LNCaP clone FGC (cell line): Measurements from ENCODE around the gene C20orf173.
"Not testable (repeated sequence)": the region's sequence is repeated elsewhere in the genome, so short reads cannot be mapped to it uniquely, and the experiment has no call there.

Source experiments
- DNase-seq: peaks from one replicate; pipeline ENCODE4 v3.0.0-alpha.2; 2011; ENCODE audit warnings: low read depth
- H3K4me3 ChIP-seq: 2 replicates; pipeline ENCODE4 v1.5.1; 2011; ENCODE audit warnings: mild to moderate bottlenecking, low read depth, low read length, control low read depth
- TF ChIP-seq, protein P1 (sequence below): IDR thresholded peaks from 2 replicates; pipeline ENCODE4 v1.5.1; 2012; ENCODE audit warnings: mild to moderate bottlenecking; ENCODE audit not compliant: control insufficient read depth, insufficient read depth; ENCODE audit errors: extremely low read depth

C20orf173 gene

DNA sequence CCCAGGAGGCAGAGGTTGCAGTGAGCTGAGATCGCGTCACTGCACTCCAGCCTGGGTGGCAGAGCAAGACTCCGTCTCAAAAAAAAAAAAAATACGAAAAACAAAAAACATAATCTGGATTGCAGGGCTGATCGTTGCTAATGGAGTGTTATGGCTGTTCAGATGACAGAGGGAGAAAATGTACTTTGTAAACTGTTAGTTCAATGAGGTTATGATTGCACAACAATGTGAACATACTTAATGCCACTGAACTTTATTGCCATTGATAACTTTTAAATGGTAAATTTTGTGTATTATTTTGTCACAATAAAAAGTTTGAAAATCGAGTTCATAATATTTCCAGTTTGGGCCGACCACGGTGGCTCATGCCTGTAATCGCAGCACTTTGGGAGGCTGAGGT is 10.5 kb downstream of the C20orf173 start:
- H3K4me3 ChIP-seq, result no peak overlapping the region
- TF ChIP-seq, protein P1, sequence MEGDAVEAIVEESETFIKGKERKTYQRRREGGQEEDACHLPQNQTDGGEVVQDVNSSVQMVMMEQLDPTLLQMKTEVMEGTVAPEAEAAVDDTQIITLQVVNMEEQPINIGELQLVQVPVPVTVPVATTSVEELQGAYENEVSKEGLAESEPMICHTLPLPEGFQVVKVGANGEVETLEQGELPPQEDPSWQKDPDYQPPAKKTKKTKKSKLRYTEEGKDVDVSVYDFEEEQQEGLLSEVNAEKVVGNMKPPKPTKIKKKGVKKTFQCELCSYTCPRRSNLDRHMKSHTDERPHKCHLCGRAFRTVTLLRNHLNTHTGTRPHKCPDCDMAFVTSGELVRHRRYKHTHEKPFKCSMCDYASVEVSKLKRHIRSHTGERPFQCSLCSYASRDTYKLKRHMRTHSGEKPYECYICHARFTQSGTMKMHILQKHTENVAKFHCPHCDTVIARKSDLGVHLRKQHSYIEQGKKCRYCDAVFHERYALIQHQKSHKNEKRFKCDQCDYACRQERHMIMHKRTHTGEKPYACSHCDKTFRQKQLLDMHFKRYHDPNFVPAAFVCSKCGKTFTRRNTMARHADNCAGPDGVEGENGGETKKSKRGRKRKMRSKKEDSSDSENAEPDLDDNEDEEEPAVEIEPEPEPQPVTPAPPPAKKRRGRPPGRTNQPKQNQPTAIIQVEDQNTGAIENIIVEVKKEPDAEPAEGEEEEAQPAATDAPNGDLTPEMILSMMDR, result no peak

DNA sequence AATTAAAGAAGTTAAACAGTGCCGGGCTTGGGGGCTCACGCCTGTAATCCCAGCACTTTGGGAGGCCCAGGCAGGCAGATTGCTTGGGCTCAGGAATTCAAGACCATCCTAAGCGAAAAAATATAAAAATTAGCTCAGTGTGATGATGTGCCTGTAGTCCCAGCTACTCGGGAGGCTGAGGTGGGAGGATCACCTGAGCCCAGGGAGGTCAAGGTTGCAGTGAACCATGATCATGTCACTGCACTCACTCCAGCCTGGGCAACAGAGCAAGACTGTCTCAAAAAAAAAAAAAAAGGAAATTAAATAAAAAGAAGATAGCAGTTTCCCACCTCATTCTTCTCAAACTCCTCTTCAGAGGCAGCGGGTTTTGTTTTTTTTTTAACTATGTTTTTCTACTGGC is 11.7 kb downstream of the C20orf173 start:
- not testable (repeated sequence) for DNase-seq, H3K4me3 ChIP-seq

More for the DNA sequence above, 10.5 kb downstream of the C20orf173 start:
- DNase-seq, result no peak

DNA sequence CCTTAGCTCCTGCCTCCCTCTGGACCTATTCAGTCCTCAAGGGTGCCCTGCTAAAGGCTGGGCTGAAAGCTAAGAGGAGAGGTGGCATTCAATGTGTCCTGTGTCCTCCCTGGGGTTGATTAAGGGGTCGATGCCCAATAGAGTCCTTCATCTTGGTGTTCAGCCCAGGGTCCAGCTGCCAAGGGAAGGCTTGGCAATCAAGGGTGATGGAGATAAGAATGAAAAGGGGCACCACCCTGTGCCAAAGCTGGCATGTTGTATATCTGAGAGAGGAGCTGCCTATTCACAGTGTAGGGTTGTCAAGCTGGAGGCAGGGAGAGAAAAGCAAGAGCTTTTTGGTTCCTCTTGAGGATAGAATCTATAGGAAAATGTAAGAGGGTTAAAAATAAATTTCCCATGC is 12.3 kb downstream of the C20orf173 start:
- no peak overlapping the region for H3K4me3 ChIP-seq
- DNase-seq, result no peak
- TF ChIP-seq, protein P1, result no peak

DNA sequence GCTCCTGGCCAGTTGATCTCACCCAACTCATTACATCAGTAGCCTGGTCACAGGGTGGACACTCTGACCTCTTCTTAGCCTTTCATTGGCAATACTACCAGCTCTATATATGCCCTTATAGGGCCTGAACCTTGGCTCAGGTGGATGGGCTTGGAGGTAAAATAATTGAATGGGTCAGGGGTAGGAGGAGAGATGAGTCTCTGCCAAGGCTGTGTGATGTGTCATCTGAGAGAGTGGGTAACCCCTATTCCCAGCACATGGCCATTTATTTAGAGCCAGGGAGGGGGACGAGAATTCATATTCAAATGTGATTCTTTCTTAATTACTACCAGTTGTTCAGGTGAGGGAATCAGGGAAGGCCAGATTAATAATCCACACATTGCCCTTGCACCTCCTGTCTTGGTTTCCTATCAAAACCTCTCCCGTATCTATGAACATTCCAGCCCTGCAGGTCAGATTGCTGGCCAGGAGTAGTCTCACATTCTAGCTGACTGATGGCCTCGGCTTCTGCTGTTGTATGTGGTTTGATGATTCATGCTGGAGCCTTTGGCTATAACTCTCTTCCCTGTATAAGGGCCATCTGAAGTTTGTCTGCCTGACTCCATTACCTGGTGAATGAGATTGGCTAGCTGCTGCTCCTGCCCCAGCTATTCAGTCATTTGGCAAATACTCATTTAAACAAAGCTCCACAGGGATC is 13.4 kb downstream of the C20orf173 start:
- DNase-seq, result no peak
- H3K4me3 ChIP-seq, result no peak overlapping the region
- TF ChIP-seq, protein P1, result no peak

DNA sequence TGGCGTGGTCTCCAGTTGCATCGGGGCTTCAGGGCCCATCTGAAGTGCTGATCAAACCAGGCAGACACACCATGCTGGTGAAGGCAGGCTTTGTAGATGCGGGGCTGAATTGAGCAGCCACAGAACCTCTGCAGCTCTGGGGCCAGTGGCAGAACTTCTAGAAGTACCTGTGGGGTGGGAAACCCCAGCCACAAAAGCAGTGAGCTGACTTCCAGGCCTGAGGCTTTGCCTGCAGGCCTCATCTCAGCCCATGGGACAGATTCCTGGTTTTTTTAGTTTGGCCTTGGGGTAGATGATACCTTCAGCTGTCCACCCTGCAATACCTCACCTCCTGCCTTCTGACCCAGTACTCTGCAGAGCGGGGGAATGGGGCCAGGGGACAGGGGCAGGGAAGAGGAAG is 14.1 kb downstream of the C20orf173 start:
- TF ChIP-seq, protein P1, result no peak
- no peak for DNase-seq
- H3K4me3 ChIP-seq, result no peak overlapping the region

DNA sequence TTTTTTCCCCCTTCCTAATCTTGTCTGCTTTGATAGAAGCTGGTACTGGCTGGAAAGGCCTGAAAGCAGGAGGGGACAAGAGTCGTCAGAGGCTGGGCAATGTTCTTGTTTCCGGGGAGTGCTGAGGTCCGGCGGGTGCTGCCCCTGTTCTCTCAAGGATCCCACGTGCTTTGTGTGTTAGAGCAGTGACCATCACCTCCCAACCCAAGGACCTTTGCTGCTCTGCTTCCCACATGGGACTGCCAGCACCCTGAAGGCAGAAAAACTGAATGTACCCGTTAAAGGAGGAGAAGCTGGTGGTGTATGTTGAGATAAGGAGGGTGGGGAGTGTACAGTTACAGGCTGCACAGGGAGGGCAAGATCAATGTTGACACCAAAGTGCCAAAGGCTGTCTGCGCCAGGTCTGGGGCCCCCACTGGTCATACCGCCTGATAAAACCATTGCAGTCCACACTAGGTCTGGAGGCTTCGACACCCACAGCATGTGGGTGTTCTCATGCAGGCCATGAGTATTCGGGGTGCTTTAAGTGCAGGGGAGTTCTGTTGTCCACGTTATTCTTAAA is 15.0 kb downstream of the C20orf173 start:
- TF ChIP-seq, protein P1, result no peak

DNA sequence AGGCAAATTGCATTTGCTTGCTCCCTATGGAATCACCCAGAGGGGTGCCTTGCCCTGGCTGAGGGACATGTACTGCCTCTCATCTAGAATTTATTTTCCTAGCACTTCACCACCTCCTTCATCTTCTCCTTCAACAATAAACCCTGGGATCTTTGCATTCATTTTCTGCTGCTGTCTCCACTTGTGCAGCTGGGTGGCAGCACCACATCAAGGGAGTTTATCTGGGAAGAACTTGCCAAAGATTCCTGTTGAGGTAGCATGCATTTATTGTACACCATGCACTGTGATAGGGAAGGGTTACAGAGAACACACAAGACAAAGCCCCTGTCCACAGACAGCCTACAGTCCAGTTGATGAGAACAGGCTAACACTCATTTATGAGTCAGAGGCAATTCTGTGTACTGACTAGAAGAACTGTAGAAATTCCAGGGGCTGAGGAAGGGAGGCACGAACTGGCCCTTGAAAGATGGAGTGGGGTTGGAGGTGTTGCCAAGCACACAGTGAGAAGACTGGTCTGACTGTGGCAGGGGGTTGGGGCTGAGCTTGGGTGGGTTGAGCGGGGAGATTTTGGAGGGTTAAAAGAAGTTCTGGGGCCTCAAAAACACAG is 17.5 kb downstream of the C20orf173 start:
- DNase-seq, result no peak
- no peak overlapping the region for H3K4me3 ChIP-seq
- TF ChIP-seq, protein P1, result peak; percentile 80

More for the DNA sequence above, 15.0 kb downstream of the C20orf173 start:
- no peak overlapping the region for H3K4me3 ChIP-seq
- DNase-seq, result no peak
